B cell (primary cell): ENCODE data around the gene TRIM62. TPM values are rescaled to one million over a fixed set of nuclear protein-coding genes. Genes with fewer than 3 reads are reported as not detected.

Source experiments
- ATAC-seq: fragments of 200-7000 bp; cut with Tn5 transposase; one replicate; pipeline ENCODE4 v1.10.0; 2021; ENCODE audit warnings: low read depth, mild to moderate bottlenecking, moderate number of reproducible peaks, moderate library complexity
- CTCF ChIA-PET: fragments of 350-600 bp; sonication (Branson Sonifier 250); formaldehyde crosslinking; loops from one replicate; lab custom pipeline; 2021; ENCODE audit warnings: antibody characterized with exemption, inconsistent platforms; lab: Charles Lee
- POLR2A ChIA-PET: fragments of 350-600 bp; sonication (Branson Sonifier 250); formaldehyde crosslinking; loops from one replicate; lab custom pipeline; 2021; ENCODE audit warnings: antibody characterized with exemption; lab: Charles Lee
- DNase-seq: peaks from one replicate; pipeline ENCODE4 v3.0.0; 2013
- H2AFZ ChIP-seq: 2 replicates; pipeline ENCODE4 v1.6.1; 2012; ENCODE audit warnings: mild to moderate bottlenecking, low read depth, low read length; ENCODE audit not compliant: insufficient read depth, poor library complexity, severe bottlenecking
- H3K27ac ChIP-seq, 2 donors: 1 replicate in 1 of 2; 2 replicates in 1 of 2; pipeline ENCODE4 v1.5.1; 2012 to 2013; ENCODE audit warnings: low read length in 2 of 2, mild to moderate bottlenecking in 2 of 2, moderate library complexity in 1 of 2
- H3K27me3 ChIP-seq, 4 experiments: fragments of 200-600 bp in 1 of 4; sonication (generic) in 1 of 4; replicated peaks in 1 of 4; 1 replicate in 2 of 4; 2 replicates in 2 of 4; pipeline versions ENCODE4 v1.6.1 to v1.7.0; 2013 to 2016; ENCODE audit warnings: low read length in 3 of 4, mild to moderate bottlenecking in 2 of 4, mixed read lengths in 1 of 4, moderate library complexity in 1 of 4; ENCODE audit not compliant: insufficient read depth in 4 of 4, control insufficient read depth in 3 of 4; ENCODE audit errors: control extremely low read depth in 1 of 4
- H3K36me3 ChIP-seq, 2 experiments: replicated peaks in 1 of 2; 1 replicate in 1 of 2; 2 replicates in 1 of 2; pipeline versions ENCODE4 v1.6.1 to v1.7.1; 2013; ENCODE audit warnings: low read length in 1 of 2; ENCODE audit not compliant: insufficient read depth in 2 of 2, control insufficient read depth in 1 of 2; ENCODE audit errors: control extremely low read depth in 1 of 2, extremely low read depth in 1 of 2
- H3K4me1 ChIP-seq, 2 donors: fragments of 200-600 bp in 1 of 2; sonication (generic) in 1 of 2; 1 replicate in 1 of 2; 2 replicates in 1 of 2; pipeline versions ENCODE4 v1.5.1 to v1.6.1; 2013 to 2017; ENCODE audit warnings: low read length in 2 of 2; ENCODE audit not compliant: control insufficient read depth in 2 of 2, insufficient read depth in 2 of 2
- H3K4me2 ChIP-seq: replicated peaks from 2 replicates; pipeline ENCODE3; 2012; ENCODE audit warnings: mild to moderate bottlenecking, low read depth, low read length; ENCODE audit not compliant: poor library complexity, severe bottlenecking
- H3K4me3 ChIP-seq, 5 experiments: fragments of 200-600 bp in 1 of 5; sonication (generic) in 1 of 5; 1 replicate in 3 of 5; 2 replicates in 2 of 5; pipeline versions ENCODE4 v1.5.1 to v1.7.0; 2011 to 2016; ENCODE audit warnings: low read length in 4 of 5, mild to moderate bottlenecking in 4 of 5, low read depth in 2 of 5, control low read depth in 1 of 5, moderate library complexity in 1 of 5; ENCODE audit not compliant: insufficient read depth in 1 of 5; ENCODE audit errors: control extremely low read depth in 1 of 5, extremely low read depth in 1 of 5
- H3K79me2 ChIP-seq: fragments of 200-600 bp; sonication (generic); one replicate; pipeline ENCODE4 v1.6.0; 2016; ENCODE audit warnings: low read length; ENCODE audit not compliant: control insufficient read depth, insufficient read depth
- H3K9ac ChIP-seq: fragments of 200-600 bp; sonication (generic); 2 replicates; pipeline ENCODE4 v1.6.1; 2017; ENCODE audit warnings: mild to moderate bottlenecking, low read length, moderate library complexity
- H3K9me3 ChIP-seq, 3 donors: one replicate each; pipeline versions ENCODE4 v1.6.1 to v1.7.1; 2013; ENCODE audit warnings: low read length in 2 of 3; ENCODE audit not compliant: control insufficient read depth in 2 of 3, insufficient read depth in 1 of 3; ENCODE audit errors: control extremely low read depth in 1 of 3
- H4K20me1 ChIP-seq: 2 replicates; pipeline ENCODE4 v1.6.0; 2012; ENCODE audit warnings: mild to moderate bottlenecking, low read length; ENCODE audit not compliant: insufficient read depth, control insufficient read depth, poor library complexity, severe bottlenecking
- H3K27ac Mint-ChIP-seq: one replicate; pipeline ENCODE4 v1.8.0; 2021; ENCODE audit warnings: mixed read lengths
- H3K27me3 Mint-ChIP-seq: one replicate; pipeline ENCODE4 v1.8.0; 2021; ENCODE audit warnings: mixed read lengths
- H3K4me1 Mint-ChIP-seq: one replicate; pipeline ENCODE4 v1.8.0; 2021; ENCODE audit warnings: mixed read lengths
- H3K4me3 Mint-ChIP-seq: one replicate; pipeline ENCODE4 v1.8.0; 2021; ENCODE audit warnings: mixed read lengths
- H3K9me3 Mint-ChIP-seq: one replicate; pipeline ENCODE4 v1.8.0; 2022; ENCODE audit warnings: mixed read lengths; ENCODE audit not compliant: insufficient read depth
- EZH2 ChIP-seq: IDR thresholded peaks from 2 replicates; pipeline ENCODE4 v1.6.1; 2012; ENCODE audit warnings: borderline replicate concordance, low read depth, mild to moderate bottlenecking, moderate library complexity, low read length; ENCODE audit not compliant: insufficient read depth, poor library complexity, severe bottlenecking
- WGBS: methylation state at CpG from one replicate; pipeline ENCODE4 v1.1.5; 2013; ENCODE audit warnings: missing lambda C conversion rate; ENCODE audit not compliant: insufficient coverage; 5-methylcytosine and 5-hydroxymethylcytosine counted together
- intact Hi-C: fragments of 100-400 bp; cut with micrococcal nuclease; formaldehyde crosslinking; loops from one replicate; pipeline ENCODE4 v1.10.0; 2022
- polyA plus RNA-seq: library from polyadenylated mRNA; depleted of rRNA; stranded (reverse); fragments of >200 nt; gene quantifications from 2 replicates; pipeline ENCODE4 v1.2.3, GENCODE V29; 2012
- total RNA-seq, 2 donors: library from RNA; stranded (reverse); fragments of 120-200 nt in 1 of 2; gene quantifications; 1 replicate in 1 of 2; 2 replicates in 1 of 2; pipeline versions ENCODE4 v1.2.3 to v1.2.4, GENCODE V29; 2013 to 2022
- TF ChIP-seq, protein P1 (sequence below): fragments of 200-600 bp; IDR thresholded peaks from one replicate; pipeline ENCODE4 v1.8.0; 2022; ENCODE audit warnings: antibody characterized with exemption, mild to moderate bottlenecking

TRIM62 gene
- total and polyA plus RNA-seq, 2 donors (not counting 1 experiment from before 2014, with no cell fraction given), result 10.7 to 24.1 TPM

- H2AFZ ChIP-seq, result no peak overlapping the region
- intact Hi-C loops, result no loop called here
Observed at GRCh38 chr1:33119532-33120217, 62.2 kb downstream of the TRIM62 start.

DNA sequence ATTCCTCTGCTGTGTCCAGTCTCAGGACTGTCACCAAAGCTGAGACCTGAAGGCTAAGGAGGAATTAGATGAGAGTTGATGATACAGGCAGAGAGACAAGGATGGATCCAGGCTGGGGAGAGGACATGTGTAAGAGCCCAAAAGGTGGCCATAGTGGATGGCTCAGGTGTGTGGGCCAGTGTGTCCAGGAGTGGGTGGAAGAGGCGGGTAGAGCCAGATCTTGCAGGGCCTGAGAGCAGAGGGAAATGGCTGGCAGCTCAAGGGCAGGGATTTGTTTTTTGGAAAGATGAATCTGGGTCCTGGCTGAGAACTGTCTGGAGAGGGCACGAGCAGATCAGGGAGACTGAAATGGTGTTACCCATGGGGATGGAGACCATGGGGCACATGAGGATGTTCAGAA lies 62.8 kb downstream of the TRIM62 start:
- Histone ChIP-seq H3K27me3 (no peaks in the 10 kb centered on the region), H3K9ac (no peak overlapping the region), H4K20me1 (no peaks in the 10 kb centered on the region), H3K27ac (no peak overlapping the region), H3K36me3 (no peaks in the 10 kb centered on the region), H3K4me3 (no peak overlapping the region), H2AFZ (no peak overlapping the region), H3K4me1 (peaks cover 0 to 19% of the 10 kb centered on the region in 2 donors), H3K79me2 (no peaks in the 10 kb centered on the region), H3K4me2 (no peak overlapping the region), H3K9me3 (no peaks in the 10 kb centered on the region)
- ChIA-PET POLR2A (no interaction called here), CTCF (no interaction called here)
- Mint-ChIP-seq H3K27me3 (peaks cover 31% of the 10 kb centered on the region), H3K4me3 (no peak overlapping the region), H3K27ac (no peak overlapping the region), H3K4me1 (no peaks in the 10 kb centered on the region), H3K9me3 (no peaks in the 10 kb centered on the region)
- intact Hi-C loops, result no loop called here
- WGBS, result 100% methylated on average over 2 of the region's 2 CpGs
- no peak for TF ChIP-seq EZH2
- TF ChIP-seq, protein P1, sequence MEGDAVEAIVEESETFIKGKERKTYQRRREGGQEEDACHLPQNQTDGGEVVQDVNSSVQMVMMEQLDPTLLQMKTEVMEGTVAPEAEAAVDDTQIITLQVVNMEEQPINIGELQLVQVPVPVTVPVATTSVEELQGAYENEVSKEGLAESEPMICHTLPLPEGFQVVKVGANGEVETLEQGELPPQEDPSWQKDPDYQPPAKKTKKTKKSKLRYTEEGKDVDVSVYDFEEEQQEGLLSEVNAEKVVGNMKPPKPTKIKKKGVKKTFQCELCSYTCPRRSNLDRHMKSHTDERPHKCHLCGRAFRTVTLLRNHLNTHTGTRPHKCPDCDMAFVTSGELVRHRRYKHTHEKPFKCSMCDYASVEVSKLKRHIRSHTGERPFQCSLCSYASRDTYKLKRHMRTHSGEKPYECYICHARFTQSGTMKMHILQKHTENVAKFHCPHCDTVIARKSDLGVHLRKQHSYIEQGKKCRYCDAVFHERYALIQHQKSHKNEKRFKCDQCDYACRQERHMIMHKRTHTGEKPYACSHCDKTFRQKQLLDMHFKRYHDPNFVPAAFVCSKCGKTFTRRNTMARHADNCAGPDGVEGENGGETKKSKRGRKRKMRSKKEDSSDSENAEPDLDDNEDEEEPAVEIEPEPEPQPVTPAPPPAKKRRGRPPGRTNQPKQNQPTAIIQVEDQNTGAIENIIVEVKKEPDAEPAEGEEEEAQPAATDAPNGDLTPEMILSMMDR, result no peak
- no peak for ATAC-seq
- no peak for DNase-seq

More at GRCh38 chr1:33119532-33120217, 62.2 kb downstream of the TRIM62 start:
- Histone ChIP-seq H3K4me3 (no peak overlapping the region), H3K4me2 (no peak overlapping the region), H3K27me3 (no peaks in the 10 kb centered on the region), H3K9me3 (no peaks in the 10 kb centered on the region), H4K20me1 (no peaks in the 10 kb centered on the region), H3K9ac (no peak overlapping the region), H3K36me3 (no peaks in the 10 kb centered on the region), H3K4me1 (peaks cover 0 to 19% of the 10 kb centered on the region in 2 donors), H3K27ac (peak overlapping the region in 1 of 2 donors; percentile 42), H3K79me2 (no peaks in the 10 kb centered on the region)
- peaks cover 31% of the 10 kb centered on the region for H3K27me3 Mint-ChIP-seq
- ATAC-seq (no peak), DNase-seq (peak; percentile 50)
- no peaks in the 10 kb centered on the region for H3K9me3 Mint-ChIP-seq
- CTCF ChIA-PET, result no interaction called here
- whole genome bisulfite sequencing, result 72% methylated on average over 14 of the region's 16 CpGs
- no peak for TF ChIP-seq EZH2
- TF ChIP-seq, protein P1, result no peak
- H3K27ac Mint-ChIP-seq, result no peak overlapping the region
- no peak overlapping the region for H3K4me3 Mint-ChIP-seq
- POLR2A ChIA-PET, result no interaction called here
- no peaks in the 10 kb centered on the region for H3K4me1 Mint-ChIP-seq
